ENCODE results near the gene HPS1. TPM values are rescaled to one million over a fixed set of nuclear protein-coding genes. Genes with fewer than 3 reads are reported as not detected.

The HPS1 gene
- total RNA-seq, 1 donor from 2014 or later = 35.0 TPM

- peak; percentile 64 for DNase-seq (ENCODE audit: low read depth)
Observed at GRCh38 chr10:98394851-98395440, 51.8 kb downstream of the HPS1 start.

DNA sequence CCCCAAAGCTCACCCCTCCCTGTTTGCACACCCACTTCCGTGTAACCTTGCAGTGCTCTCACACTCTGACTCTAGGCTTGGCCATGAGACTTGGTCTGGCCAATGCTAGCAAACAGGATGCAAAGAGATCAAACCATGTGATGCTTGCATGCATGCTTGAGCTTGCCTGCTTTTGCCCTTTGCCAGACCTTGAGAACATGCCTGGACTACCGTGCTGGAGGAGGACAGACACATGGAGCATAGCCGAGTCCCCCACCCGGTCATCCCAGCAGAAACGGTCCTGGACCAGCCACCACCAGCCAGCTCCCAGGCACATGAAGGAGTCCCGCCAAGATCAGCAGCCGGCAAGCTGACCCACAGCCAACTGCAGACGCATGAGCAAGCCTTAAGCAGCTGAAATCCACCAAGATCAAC, 55.1 kb downstream of the HPS1 start:
- no peak for DNase-seq (ENCODE audit: low read depth)

GRCh38 chr10:98391065-98391464, 55.7 kb downstream of the HPS1 start:
- DNase-seq (ENCODE audit: low read depth) = no peak

DNA sequence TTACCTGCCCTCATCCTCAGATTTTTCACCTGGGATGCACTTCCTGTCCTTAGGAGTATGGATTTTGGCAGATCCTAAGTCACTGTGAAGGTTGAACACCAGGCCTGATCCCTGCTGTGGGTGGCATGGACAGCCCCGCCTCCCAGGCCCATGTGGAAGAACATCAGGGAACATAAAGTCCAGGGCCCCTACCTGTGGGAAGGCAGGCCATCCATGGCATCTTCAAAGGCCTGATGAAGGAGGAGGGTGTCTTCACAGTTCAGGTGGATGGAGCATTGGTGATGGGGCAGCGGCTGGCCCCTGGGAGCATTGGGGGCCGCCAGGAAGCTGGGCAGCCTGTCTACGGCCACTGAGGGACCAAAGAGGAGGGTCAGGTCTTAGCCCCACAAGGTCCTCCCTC, 56.3 kb downstream of the HPS1 start:
- DNase-seq (ENCODE audit: low read depth) = no peak

- no peak for DNase-seq (ENCODE audit: low read depth)
Observed at GRCh38 chr10:98389398-98389797, 57.3 kb downstream of the HPS1 start.

GRCh38 chr10:98388101-98388655, 58.6 kb downstream of the HPS1 start:
- peak; percentile 87 for DNase-seq (ENCODE audit: low read depth)

- DNase-seq (ENCODE audit: low read depth) = no peak
Observed at GRCh38 chr10:98384531-98385133, 62.1 kb downstream of the HPS1 start.

DNA sequence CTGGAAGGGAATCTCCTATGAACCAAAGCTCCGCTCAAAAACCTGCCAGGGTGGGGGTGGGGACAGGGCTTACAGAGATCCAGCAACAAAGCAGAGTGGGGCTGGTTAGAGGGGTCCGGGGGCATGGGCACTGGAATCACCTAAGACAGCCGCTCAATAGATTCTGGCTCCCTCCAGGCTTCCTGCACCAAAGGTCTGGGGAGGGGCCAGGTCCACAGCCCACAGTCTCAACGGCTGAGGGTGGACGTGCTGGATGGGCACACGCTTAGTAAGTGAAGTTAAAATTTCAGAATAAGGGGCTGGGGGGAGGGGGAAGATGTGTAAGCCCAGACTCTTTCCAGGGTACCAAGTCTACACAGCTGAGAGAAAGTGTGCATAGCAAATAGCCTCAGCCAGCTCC, 62.9 kb downstream of the HPS1 start:
- DNase-seq (ENCODE audit: low read depth) = no peak

- peak; percentile 65 for DNase-seq (ENCODE audit: low read depth)
Observed at GRCh38 chr10:98383134-98383667, 63.5 kb downstream of the HPS1 start.

GRCh38 chr10:98382691-98383101, 64.0 kb downstream of the HPS1 start:
- peak; percentile 47 for DNase-seq (ENCODE audit: low read depth)

DNA sequence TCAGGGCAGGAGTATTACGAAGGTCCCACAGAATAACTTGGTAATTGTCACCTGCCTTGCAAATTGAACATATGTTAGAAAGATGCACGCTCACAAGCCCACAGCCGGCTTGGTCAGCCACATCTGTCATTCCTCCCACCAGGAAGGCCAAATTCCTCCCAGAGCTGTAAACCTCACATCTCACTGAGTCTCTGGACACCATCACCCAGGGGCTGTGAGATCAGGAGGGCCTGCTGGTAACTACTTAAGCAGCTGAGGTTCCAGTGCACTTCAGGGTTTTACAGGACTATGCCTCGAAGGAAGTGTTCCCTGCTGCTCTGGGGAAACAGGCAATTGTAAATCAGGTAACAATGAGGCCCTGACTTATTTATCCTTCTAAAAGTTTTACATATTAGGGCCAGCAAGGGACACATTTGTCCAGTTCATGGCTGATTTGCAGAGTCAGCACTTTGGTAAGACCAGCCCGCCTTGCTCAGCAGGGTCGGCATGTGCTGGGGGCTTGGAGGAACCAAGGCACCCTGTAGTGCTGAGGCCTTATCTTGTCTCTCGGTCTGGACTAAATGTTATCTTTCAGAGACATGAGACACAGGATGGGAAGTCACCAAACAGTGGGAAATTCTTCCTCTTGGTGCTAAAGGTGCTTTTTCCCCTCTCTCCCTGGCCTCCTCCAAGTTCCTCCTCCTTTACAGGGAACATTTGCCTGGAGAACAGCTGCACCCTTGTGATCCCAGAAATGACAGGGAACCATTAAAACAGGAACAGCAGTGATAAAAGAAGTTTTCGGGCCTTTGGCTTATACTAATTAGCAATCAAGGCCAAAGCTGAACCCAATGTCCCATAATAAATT, 66.0 kb downstream of the HPS1 start:
- peak; percentile 21 for DNase-seq (ENCODE audit: low read depth)

DNA sequence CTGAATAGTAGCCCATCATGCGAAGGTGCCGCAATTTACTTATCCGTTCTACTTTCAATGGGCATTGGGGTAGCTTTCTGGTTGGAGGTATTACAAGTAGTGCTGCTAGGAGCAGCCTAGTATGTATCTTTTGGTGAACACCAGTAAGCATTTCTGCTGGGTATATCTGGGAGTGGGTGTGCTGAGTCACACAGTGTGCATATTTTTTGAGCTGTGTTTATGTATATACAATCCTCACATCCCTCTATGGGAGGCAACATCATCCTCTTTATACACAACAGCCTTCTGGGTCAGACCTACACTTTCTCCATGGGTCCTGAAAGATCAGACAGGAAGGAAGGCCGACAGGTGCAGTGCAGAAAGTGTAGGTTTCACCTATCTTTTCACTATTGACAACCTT, 68.0 kb downstream of the HPS1 start:
- DNase-seq (ENCODE audit: low read depth) = no peak

- DNase-seq (ENCODE audit: low read depth) = no peak
Observed at GRCh38 chr10:98377536-98377935, 69.2 kb downstream of the HPS1 start.

DNA sequence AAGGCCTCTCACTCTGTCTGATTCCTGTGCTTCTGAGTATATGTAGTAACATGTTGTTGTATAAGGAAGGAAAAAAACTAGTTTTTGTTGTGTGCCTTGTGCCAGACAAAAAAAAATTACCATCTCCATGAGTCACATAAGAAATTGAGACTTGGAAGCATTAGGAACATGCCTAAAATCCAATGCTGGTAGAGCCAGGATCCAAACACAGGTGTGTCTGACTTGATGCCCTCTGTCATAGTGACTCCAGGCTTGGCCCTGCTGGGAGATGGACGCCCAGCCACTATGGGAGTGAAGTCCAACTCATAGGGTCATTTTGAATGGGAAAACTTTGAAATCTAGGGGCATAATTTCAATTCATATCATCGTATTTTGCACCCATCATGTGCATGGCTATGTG, 69.7 kb downstream of the HPS1 start:
- DNase-seq (ENCODE audit: low read depth) = no peak

DNA sequence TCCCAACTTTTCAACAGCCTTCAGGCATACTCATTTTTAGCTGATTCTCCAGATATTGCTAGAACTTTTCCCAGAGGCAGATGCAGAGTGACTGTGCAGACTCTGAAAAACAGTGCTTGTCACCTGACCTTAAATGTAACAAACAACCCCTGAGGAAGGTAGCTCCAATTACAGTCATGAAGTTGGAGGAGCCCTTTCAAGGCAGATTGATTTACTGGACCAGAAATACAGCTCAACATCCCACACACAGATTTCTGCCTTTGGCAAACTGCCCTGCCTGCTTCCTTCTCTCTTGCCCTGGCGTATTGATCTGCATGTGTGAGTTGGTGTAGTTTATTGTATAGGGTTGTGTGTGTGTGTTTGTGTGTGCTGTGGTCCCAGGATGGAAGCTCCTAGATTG, 70.2 kb downstream of the HPS1 start:
- DNase-seq (ENCODE audit: low read depth) = no peak

DNA sequence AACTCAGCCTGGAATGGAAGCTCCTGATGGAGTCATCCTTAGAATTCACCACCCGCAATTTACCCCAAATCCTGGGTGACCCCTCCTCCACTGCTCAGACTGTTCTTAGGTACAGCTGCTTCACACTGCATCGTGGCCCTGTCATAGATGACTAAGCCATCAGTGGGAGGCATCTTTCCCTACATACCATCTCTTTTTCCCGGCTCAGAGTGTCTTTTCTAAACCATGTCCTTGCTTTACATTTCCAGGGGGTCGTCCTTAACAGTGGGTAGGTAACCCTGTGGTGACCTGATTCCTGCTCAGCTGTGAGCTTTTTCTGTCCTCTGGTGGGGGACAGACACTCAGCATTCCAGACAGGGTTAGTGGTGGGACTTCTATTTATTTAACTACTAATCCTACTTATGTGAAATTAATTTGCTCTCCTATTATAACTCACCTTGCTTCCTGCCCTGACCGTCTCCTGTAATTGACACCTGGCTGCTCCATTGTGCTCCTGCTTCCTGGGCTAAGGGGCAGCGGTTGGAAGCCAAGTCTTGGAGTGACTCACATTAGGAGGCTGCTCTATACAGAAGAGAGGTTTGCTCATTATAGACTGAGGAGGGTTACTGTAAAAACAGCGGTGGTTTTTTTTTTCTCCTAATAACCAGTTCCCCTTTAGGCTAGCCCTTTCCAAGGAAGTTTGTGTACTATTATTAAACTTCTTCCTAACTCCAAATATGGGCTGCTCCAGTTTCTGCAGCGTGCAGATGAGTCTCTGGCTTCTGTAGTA, 72.3 kb downstream of the HPS1 start:
- peak; percentile 56 for DNase-seq (ENCODE audit: low read depth)

DNA sequence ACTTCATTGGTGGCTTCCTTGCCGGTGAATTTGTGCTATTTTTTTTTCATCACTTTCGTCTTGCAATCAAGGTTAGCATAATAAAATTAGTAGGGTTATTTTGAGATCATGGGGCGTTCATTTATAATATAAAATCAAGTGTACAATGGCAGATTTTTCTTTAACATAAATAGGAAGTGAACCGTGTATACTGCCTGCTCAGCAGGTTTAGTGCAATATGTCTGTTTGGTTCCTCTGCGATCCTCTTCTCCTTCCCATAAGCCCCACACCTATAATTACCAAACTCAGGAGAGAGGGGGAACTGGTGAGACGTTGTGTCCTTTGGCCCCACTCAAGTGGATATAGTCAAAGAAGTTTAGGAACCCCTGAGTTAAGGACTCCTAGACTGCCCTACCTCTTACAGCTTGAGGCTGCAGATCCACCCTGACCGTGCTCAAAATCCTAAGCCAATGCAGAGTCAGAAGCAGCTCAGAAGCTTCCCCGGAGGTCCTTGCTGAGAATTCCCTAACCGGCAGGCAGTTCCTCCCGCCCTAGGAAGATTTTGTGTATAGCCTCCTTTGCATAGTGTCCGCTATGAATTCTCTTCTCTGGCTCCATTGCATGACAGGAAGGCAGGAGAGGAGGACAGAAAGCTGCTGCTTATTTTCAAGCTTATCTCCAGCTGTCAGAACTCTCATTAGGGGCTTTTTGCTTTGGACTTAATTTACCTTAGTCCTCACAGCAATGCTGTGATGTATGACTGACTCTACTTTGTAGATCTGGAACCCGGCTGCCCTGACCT, 73.3 kb downstream of the HPS1 start:
- DNase-seq (ENCODE audit: low read depth) = no peak

GRCh38 chr10:98370831-98371820, 75.6 kb downstream of the HPS1 start:
- DNase-seq (ENCODE audit: low read depth) = no peak

GRCh38 chr10:98369801-98370200, 76.9 kb downstream of the HPS1 start:
- DNase-seq (ENCODE audit: low read depth) = no peak

All from myocyte (in vitro differentiated cells).